GM21737 (cell line): Measurements from ENCODE around the gene ZNF507.

Source experiments
- ATAC-seq: cut with Tn5 transposase; IDR thresholded peaks from one replicate; pipeline ENCODE4 v1.9.1; 2021; ENCODE audit warnings: mild to moderate bottlenecking, moderate library complexity; ENCODE audit not compliant: unreplicated experiment

The ZNF507 gene

GRCh38 chr19:32345261-32346207, at the start of gene ZNF507:
TSS of gene ZNF507 (plus strand) at chr19:32345610. CDS start at chr19:32352831, 7,221 bp downstream.
- peak; percentile 85 for ATAC-seq

DNA sequence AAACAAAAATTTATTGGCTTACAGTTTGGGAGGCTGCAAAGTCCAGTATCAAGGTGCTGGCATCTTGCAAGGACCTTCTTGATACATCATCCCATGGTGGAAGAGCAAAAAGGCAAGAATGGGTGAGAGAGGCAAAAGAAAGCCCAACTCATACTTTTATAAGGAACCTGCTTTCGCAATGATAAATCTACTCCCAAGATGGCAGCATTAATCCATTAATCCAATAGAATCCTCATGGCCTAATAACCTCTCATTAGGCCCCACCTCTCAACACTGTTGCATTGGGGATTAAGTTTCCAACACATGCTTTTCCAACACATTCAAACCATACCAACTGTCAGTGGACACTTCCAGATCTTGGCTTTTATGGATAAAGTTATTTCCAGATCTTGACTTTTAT, 48.7 kb upstream of the ZNF507 start:
- no peak for ATAC-seq

DNA sequence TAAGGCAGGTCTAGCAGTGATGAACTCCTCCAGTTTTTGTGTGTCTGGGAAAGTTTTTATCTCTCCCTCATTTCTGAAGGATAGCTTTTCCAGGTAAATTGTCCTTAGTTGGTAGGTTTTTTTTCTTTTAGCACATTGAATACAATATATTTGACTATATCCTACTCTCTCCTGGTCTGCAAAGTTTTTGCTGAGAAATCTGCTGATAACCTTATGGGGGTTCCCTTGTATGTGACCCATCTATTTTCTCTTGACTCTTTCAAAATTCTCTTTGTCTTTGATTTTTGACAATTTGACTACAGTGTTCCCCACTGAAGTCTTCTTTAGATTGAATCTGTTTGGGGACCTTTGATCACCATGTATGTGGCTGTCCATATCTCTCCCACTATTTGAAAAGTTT, 42.6 kb upstream of the ZNF507 start:
- no peak for ATAC-seq

DNA sequence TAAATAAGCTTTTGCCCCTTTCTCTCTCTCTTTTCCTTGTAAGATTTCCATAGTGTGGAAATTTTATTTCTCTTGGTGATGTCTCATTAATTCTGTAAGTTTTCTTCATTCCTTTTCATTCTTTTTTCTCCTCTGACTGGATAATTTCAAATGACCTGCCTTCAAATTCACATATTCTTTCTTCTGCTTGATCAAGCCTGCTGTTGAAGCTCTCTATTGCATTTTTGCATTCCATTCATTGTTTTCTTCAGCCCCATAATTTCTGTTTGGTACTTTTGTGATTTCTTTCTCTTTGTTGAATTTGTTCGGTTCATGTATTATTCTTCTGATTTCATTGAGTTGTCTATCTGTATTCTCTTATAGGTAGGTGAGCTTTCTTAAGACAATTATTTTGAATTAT, 42.2 kb upstream of the ZNF507 start:
- no peak for ATAC-seq

DNA sequence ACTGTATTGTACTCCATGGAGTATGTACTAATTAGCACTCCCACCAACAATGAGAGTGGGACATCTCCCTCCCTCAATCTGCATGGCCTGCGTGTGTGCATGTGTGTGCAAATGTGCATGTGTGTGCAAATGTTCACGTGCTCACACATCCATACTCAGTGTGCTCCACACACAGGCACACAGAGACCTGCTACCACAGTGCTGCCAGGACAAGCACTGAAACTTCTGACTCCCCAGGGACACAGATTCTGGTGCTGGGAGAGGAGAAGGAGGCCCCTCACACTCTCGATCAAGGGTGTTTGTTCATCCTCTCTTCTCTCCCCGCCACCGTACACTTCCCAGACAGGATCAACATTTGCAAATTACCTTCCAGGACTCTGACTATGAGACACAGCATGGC, 37.8 kb upstream of the ZNF507 start:
- ATAC-seq = no peak

DNA sequence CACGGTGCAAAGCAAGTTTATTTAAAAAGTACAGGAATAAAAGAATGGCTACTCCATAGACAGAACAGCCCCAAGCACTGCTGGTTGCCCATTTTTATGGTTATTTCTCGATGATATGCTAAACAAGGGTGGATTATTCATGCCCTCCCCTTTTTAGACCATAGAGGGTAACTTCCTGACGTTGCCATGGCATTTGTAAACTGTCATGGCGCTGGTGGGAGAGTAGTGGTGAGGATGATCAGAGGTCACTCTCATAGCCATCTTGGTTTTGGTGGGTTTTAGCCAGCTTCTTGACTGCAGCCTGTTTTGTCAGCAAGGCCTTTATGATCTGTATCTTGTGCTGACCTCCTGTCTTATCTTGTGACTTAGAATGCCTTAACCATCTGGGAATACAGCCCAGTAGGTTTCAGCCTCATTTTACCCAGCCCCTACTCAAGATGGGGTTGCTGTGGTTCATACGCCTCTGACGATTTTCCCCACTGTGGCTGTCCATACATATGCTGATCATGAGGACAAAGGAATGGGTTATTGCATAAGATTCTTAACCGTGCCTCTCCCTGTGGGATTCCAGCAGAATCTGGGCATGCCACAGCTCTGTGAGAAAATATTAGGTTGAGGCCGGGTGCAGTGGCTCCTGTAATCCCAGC, 36.9 kb upstream of the ZNF507 start:
- no peak for ATAC-seq

GRCh38 chr19:32309711-32310390, 35.6 kb upstream of the ZNF507 start:
- no peak for ATAC-seq

DNA sequence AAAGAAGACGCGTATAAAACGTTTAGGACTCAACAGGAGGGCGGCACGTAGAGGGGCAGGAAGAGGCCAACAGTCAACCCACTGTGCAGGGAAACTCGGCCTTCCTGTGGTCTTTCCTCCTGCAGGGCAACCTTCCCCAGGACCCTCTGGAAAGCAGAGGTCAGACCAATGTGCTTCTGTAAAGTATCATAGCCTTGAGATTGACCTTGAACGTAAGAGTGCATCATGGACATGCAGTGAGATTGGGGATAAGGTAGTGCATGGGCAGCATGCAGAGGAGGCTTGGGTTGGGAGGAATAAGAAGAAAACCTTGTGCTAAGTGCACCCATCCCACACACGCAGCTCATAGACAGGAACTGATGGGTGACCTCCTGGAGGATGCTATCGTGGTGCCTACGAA, 34.0 kb upstream of the ZNF507 start:
- ATAC-seq = no peak

DNA sequence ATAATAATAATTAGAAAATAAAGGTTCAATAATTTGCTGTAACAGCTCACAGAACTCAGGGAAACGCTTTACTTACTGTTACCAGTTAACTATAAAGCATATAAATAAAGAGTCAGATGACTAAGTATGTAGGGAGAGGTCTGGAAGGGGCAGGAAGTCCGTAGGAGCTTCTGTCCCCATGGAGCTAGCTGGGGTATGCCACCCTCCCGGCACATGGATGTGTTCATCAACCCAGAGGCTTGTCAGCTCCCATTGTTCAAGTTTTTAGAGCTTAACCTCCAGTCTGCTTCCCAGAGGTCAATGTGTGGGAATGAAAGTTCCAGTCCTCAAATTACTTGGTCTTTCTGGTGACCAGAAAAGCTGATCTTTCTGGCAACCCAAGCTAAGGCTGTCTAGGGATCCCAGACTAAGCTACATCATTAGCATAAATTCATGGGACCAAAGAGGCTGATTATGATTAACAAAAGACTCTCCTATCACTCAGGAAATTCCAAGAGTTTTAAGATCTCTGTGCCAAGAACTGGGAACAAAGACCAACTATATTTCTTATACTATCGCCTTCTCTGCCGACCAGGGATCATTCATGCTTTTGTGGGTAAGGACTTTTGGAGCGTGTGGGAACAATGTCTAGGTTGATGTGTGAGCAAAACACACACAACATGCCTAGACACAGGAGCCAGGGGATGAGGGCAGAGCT, 31.7 kb upstream of the ZNF507 start:
- ATAC-seq = no peak

- no peak for ATAC-seq
Observed at GRCh38 chr19:32316034-32316433, 29.4 kb upstream of the ZNF507 start.

- no peak for ATAC-seq
Observed at GRCh38 chr19:32317086-32317485, 28.3 kb upstream of the ZNF507 start.

DNA sequence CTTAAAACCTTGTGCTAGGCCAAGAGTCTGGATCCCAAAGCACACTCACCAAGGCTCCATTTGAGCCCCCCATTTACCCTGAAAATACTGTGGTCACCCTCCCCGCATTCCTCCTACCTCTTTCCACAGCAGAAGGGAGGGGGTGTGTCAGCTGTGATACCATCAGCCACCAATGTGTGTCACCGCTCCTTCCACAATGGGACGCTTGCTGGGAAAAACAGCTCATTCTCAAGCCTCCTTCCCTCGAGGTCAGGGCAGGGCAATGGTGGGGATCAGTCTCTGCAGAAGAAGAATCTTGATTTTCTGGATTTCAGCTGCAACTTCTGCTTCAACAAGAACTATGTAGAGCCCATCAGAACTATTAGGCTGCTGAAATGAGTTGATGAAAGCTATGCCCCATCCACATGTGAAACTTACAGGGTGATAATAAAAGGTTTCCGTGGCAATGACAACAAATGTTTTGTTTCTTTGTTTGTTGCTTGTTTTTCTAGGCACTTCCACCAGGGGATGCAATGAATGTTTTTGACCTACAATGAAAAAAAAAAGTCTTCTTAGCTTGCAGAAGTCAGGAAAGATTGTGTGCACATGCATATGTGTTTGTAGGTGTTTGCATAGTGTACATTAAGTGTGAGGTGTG, 26.4 kb upstream of the ZNF507 start:
- ATAC-seq = no peak

GRCh38 chr19:32322541-32322940, 22.9 kb upstream of the ZNF507 start:
- no peak for ATAC-seq

GRCh38 chr19:32324631-32325285, 20.7 kb upstream of the ZNF507 start:
- no peak for ATAC-seq

DNA sequence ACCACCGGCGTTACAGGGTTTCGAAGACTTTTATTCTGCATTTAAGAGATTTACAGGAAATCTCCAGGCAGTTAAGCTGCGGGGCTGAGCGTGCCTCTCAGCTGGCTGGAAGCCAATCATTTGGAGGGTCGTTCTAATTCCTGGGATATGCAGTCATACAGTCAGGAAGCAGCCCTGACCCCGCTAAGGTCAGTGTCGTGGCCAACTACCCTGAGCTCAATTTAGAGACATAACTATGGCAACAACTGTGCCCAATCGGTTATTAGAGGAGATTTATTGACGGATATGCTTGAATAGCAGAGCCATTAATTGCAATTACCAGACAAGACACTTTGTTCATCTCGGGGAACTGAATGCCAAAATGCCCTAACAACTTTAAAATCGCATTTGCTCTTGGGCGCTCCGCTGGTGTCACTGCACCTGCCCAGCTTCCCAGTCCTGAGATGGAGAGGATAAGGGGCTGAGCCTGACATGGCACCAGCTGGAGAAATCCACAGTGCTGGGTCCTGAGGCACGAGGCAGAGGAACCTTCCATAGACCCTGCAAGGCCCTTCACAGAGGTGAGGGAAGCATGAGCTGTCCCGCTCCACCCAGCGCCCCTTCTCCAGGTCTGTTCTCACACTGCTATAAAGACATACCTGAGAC, 15.1 kb upstream of the ZNF507 start:
- ATAC-seq = no peak

GRCh38 chr19:32333227-32333626, 12.2 kb upstream of the ZNF507 start:
- no peak for ATAC-seq

DNA sequence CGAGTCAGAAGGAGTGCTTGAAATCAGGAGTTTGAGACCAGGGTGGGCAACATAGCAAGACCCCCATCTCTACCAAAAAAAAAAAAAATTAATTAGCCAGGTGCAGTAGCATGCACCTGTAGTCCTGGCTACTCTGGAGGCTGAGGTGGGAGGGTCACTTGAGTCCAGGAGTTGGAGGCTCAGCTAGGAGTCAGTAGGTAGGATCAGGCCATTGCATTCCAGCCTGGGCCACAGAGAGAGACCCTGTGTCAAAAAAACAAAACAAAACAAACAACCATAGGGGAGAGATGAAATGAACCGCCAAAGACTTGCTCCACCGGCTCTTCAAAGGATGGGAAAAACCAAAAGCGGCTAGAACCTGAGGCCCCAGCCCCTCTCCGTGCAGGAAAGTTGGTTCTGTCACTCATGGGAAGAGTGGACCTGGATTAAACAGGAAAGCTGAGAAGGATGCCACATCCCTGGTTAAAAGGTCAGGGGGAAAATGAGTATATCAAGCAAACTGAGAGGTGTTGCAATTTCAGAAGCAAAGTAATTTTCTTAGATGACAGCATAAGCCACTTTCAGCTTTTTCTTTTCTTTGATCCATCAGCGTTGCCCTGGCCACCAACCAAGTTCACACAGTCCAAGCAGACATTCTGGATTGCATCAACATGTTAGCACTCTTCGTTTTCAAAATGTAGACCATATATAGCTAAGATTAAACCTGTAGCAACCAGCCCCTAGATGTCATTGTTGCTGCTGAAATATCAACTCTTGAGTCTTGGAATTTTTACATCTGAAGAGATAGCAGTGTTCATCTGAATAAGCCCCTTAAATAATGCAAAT, 8.9 kb upstream of the ZNF507 start:
- ATAC-seq = no peak

- no peak for ATAC-seq
Observed at GRCh38 chr19:32337084-32337808, 8.2 kb upstream of the ZNF507 start.
